Measurements from ENCODE around the gene ALS2. TPM values are rescaled to one million over a fixed set of nuclear protein-coding genes. Genes with fewer than 3 reads are reported as not detected.

The ALS2 gene
- total RNA-seq, 1 experiment from 2014 or later = 38.3 TPM

GRCh38 chr2:201685156-201685555 is 95.6 kb downstream of the ALS2 start:
- Mint-ChIP-seq H3K36me3 (ENCODE audit: insufficient read depth, unreplicated experiment) (no peaks in the 10 kb centered on the region), H3K4me3 (ENCODE audit: unreplicated experiment) (no peak overlapping the region), H3K4me1 (ENCODE audit: low read depth, unreplicated experiment) (no peaks in the 10 kb centered on the region), H3K27ac (ENCODE audit: unreplicated experiment) (no peak overlapping the region), H3K9me3 (ENCODE audit: unreplicated experiment) (no peaks in the 10 kb centered on the region), H3K27me3 (ENCODE audit: insufficient read depth, unreplicated experiment) (peaks cover 9% of the 10 kb centered on the region)
- no TSS peak for BruUV-seq (replicated peaks)
- CTCF ChIA-PET = no interaction called here
- Histone ChIP-seq H3K27me3 (replicated peaks; ENCODE audit: control insufficient read depth, insufficient read depth, low read length) (no peaks in the 10 kb centered on the region), H3K9me3 (no peaks in the 10 kb centered on the region), H3K4me3 (ENCODE audit: low read depth, low read length) (no peak overlapping the region), H3K36me3 (ENCODE audit: control insufficient read depth, insufficient read depth, low read length) (no peaks in the 10 kb centered on the region), H3K4me1 (no peaks in the 10 kb centered on the region)
- intact Hi-C loops (cut with micrococcal nuclease; ENCODE audit: unreplicated experiment) = no loop called here
- no peak for TF ChIP-seq CTCF (IDR thresholded peaks at IDR 0.05; ENCODE audit: insufficient read depth in 1 of 2, low read depth in 1 of 2, low read length in 1 of 2, severe bottlenecking in 1 of 2, unreplicated experiment in 1 of 2)
- DNase-seq = no peak
- POLR2A ChIA-PET = interaction anchor here (0.6 kb wide), 1 partner anchor 350 kb away, joined by 3 read pairs; no protein-coding TSS in a partner anchor

GRCh38 chr2:201680743-201681142 is 100.0 kb downstream of the ALS2 start:
- no peaks in the 10 kb centered on the region for H3K36me3 ChIP-seq (ENCODE audit: control insufficient read depth, insufficient read depth, low read length)
- no TSS peak for BruUV-seq (replicated peaks)
- peak; percentile 54 to 66 for TF ChIP-seq CTCF (IDR thresholded peaks at IDR 0.05; ENCODE audit: insufficient read depth in 1 of 2, low read depth in 1 of 2, low read length in 1 of 2, severe bottlenecking in 1 of 2, unreplicated experiment in 1 of 2)
- CTCF ChIA-PET = no interaction called here
- no peaks in the 10 kb centered on the region for H3K27me3 ChIP-seq (replicated peaks; ENCODE audit: control insufficient read depth, insufficient read depth, low read length)
- Mint-ChIP-seq H3K4me1 (ENCODE audit: low read depth, unreplicated experiment) (no peaks in the 10 kb centered on the region), H3K27ac (ENCODE audit: unreplicated experiment) (no peak overlapping the region), H3K27me3 (ENCODE audit: insufficient read depth, unreplicated experiment) (peaks cover 3% of the 10 kb centered on the region), H3K36me3 (ENCODE audit: insufficient read depth, unreplicated experiment) (no peaks in the 10 kb centered on the region), H3K4me3 (ENCODE audit: unreplicated experiment) (no peak overlapping the region), H3K9me3 (ENCODE audit: unreplicated experiment) (no peaks in the 10 kb centered on the region)
- peak; percentile 56 to 61 for DNase-seq
- intact Hi-C loops (cut with micrococcal nuclease; ENCODE audit: unreplicated experiment) = loop anchor here (2.0 kb wide), 1 partner anchor 34 kb away; no protein-coding TSS in a partner anchor
- H3K9me3 ChIP-seq = no peaks in the 10 kb centered on the region
- H3K4me1 ChIP-seq = no peaks in the 10 kb centered on the region
- POLR2A ChIA-PET = no interaction called here
- H3K4me3 ChIP-seq (ENCODE audit: low read depth, low read length) = no peak overlapping the region

DNA sequence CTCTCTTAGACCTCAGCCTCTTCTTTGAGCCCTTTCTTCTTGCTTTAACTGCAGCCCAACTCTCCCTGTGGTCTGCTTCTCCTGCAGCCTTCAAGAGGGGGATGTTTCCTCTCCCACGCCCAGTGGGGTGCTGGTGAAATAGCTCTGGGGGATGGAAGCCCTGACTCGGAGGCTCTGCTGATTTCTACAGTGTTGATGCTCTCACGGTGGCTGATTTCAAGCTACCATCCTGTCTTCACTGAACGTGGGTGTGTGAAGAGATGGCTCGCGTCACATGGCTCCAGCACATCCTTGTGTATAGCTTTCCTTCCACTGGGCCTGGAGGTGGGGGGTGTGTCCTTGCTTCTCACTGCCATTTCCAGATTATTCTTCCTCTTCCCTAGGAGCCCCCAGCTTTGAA is 102.3 kb downstream of the ALS2 start:
- BruUV-seq (replicated peaks) = no TSS peak
- Mint-ChIP-seq H3K36me3 (ENCODE audit: insufficient read depth, unreplicated experiment) (no peaks in the 10 kb centered on the region), H3K27ac (ENCODE audit: unreplicated experiment) (no peak overlapping the region), H3K4me1 (ENCODE audit: low read depth, unreplicated experiment) (no peaks in the 10 kb centered on the region), H3K9me3 (ENCODE audit: unreplicated experiment) (no peaks in the 10 kb centered on the region), H3K4me3 (ENCODE audit: unreplicated experiment) (no peak overlapping the region), H3K27me3 (ENCODE audit: insufficient read depth, unreplicated experiment) (peaks cover 6% of the 10 kb centered on the region)
- TF ChIP-seq CTCF (IDR thresholded peaks at IDR 0.05; ENCODE audit: insufficient read depth in 1 of 2, low read depth in 1 of 2, low read length in 1 of 2, severe bottlenecking in 1 of 2, unreplicated experiment in 1 of 2) = no peak
- Histone ChIP-seq H3K4me1 (no peaks in the 10 kb centered on the region), H3K4me3 (ENCODE audit: low read depth, low read length) (no peak overlapping the region), H3K9me3 (no peaks in the 10 kb centered on the region), H3K27me3 (replicated peaks; ENCODE audit: control insufficient read depth, insufficient read depth, low read length) (no peaks in the 10 kb centered on the region), H3K36me3 (ENCODE audit: control insufficient read depth, insufficient read depth, low read length) (no peaks in the 10 kb centered on the region)
- DNase-seq = no peak
- ChIA-PET CTCF (no interaction called here), POLR2A (no interaction called here)
- intact Hi-C loops (cut with micrococcal nuclease; ENCODE audit: unreplicated experiment) = no loop called here
